Measurements from ENCODE around the gene MAP3K8.

GRCh38 chr10:30488316-30488715 lies 54.3 kb downstream of the MAP3K8 start:
- no peak for TF ChIP-seq TAF1 (IDR thresholded peaks at IDR 0.05; ENCODE audit: borderline replicate concordance, insufficient read depth, low read length)
- no peak for TF ChIP-seq SIN3A (IDR thresholded peaks at IDR 0.05; ENCODE audit: borderline replicate concordance, insufficient read depth, low read length)
- no peak for TF ChIP-seq POLR2AphosphoS5 (IDR thresholded peaks at IDR 0.05; ENCODE audit: low read depth, low read length)
- TF ChIP-seq REST (IDR thresholded peaks at IDR 0.05; ENCODE audit: insufficient read depth in 1 of 2, low read depth in 2 of 2, low read length in 2 of 2): no peak
